ENCODE results near the gene SLC15A5.

- TF ChIP-seq CTCF (IDR thresholded peaks at IDR 0.05) (no peak), MAX (IDR thresholded peaks at IDR 0.05; ENCODE audit: low read depth) (no peak), FOXJ3 (CRISPR knock-in tag; IDR thresholded peaks at IDR 0.05) (no peak), REST (IDR thresholded peaks at IDR 0.05; ENCODE audit: low read depth, low read length) (no peak), POLR2AphosphoS5 (IDR thresholded peaks at IDR 0.05; ENCODE audit: low read depth, low read length) (no peak), RCOR1 (IDR thresholded peaks at IDR 0.05; ENCODE audit: low read length) (no peak), RFX5 (IDR thresholded peaks at IDR 0.05; ENCODE audit: low read length) (no peak), IRF3 (IDR thresholded peaks at IDR 0.05; ENCODE audit: low read depth, low read length) (no peak), JUND (IDR thresholded peaks at IDR 0.05) (no peak), CHD2 (IDR thresholded peaks at IDR 0.05; ENCODE audit: low read length, partially characterized antibody) (no peak), SMC3 (IDR thresholded peaks at IDR 0.05; ENCODE audit: low read depth, low read length) (no peak), SIN3A (IDR thresholded peaks at IDR 0.05; ENCODE audit: borderline replicate concordance, low read depth, low read length) (no peak)
These were observed 57.4 kb downstream of the SLC15A5 start for GRCh38 chr12:16220120-16220519.
